Effector memory CD8-positive, alpha-beta T cell (primary cell): Measurements from ENCODE around the gene ZNF783.

Experiments
- ATAC-seq: fragments of 150-1000 bp; cut with Tn5 transposase; replicated peaks from 2 replicates; pipeline ENCODE4 v1.10.0; 2021; ENCODE audit warnings: mild to moderate bottlenecking, moderate library complexity
- DNase-seq, 3 experiments: peaks; one replicate each; pipeline ENCODE4 v3.0.0; 2021
- H3K27ac Mint-ChIP-seq, 2 donors: one replicate each; pipeline ENCODE4 v1.8.0; 2022; ENCODE audit warnings: mild to moderate bottlenecking in 2 of 2, mixed read lengths in 2 of 2, moderate library complexity in 2 of 2
- H3K27me3 Mint-ChIP-seq, 2 donors: one replicate each; pipeline ENCODE4 v1.8.0; 2022; ENCODE audit warnings: mixed read lengths in 2 of 2
- H3K36me3 Mint-ChIP-seq: one replicate; pipeline ENCODE4 v1.8.0; 2022; ENCODE audit warnings: mild to moderate bottlenecking, moderate library complexity, mixed read lengths; ENCODE audit not compliant: insufficient read depth
- H3K4me1 Mint-ChIP-seq, 2 donors: one replicate each; pipeline ENCODE4 v1.8.0; 2022; ENCODE audit warnings: low read depth in 2 of 2, mixed read lengths in 2 of 2
- H3K4me3 Mint-ChIP-seq, 2 donors: one replicate each; pipeline ENCODE4 v1.8.0; 2022; ENCODE audit warnings: mild to moderate bottlenecking in 2 of 2, mixed read lengths in 2 of 2, moderate library complexity in 2 of 2
- H3K9me3 Mint-ChIP-seq, 2 donors: one replicate each; pipeline ENCODE4 v1.8.0; 2022; ENCODE audit warnings: mixed read lengths in 2 of 2

ZNF783 gene

GRCh38 chr7:149279111-149279743 is 17.2 kb downstream of the ZNF783 start:
- ATAC-seq (no peak), DNase-seq (no peak)
- Mint-ChIP-seq H3K36me3 (peaks cover 43% of the 10 kb centered on the region), H3K4me3 (no peak overlapping the region), H3K27me3 (no peaks in the 10 kb centered on the region), H3K9me3 (no peaks in the 10 kb centered on the region), H3K4me1 (peaks cover 2 to 6% of the 10 kb centered on the region in 2 donors), H3K27ac (no peak overlapping the region)

GRCh38 chr7:149280151-149280550 is 18.2 kb downstream of the ZNF783 start:
- H3K9me3 Mint-ChIP-seq: no peaks in the 10 kb centered on the region
- peaks cover 11 to 15% of the 10 kb centered on the region in 2 donors for H3K4me1 Mint-ChIP-seq
- no peak overlapping the region for H3K4me3 Mint-ChIP-seq
- H3K27ac Mint-ChIP-seq: no peak overlapping the region
- ATAC-seq (no peak), DNase-seq (no peak)
- H3K36me3 Mint-ChIP-seq: peaks cover 42% of the 10 kb centered on the region
- H3K27me3 Mint-ChIP-seq: no peaks in the 10 kb centered on the region

DNA sequence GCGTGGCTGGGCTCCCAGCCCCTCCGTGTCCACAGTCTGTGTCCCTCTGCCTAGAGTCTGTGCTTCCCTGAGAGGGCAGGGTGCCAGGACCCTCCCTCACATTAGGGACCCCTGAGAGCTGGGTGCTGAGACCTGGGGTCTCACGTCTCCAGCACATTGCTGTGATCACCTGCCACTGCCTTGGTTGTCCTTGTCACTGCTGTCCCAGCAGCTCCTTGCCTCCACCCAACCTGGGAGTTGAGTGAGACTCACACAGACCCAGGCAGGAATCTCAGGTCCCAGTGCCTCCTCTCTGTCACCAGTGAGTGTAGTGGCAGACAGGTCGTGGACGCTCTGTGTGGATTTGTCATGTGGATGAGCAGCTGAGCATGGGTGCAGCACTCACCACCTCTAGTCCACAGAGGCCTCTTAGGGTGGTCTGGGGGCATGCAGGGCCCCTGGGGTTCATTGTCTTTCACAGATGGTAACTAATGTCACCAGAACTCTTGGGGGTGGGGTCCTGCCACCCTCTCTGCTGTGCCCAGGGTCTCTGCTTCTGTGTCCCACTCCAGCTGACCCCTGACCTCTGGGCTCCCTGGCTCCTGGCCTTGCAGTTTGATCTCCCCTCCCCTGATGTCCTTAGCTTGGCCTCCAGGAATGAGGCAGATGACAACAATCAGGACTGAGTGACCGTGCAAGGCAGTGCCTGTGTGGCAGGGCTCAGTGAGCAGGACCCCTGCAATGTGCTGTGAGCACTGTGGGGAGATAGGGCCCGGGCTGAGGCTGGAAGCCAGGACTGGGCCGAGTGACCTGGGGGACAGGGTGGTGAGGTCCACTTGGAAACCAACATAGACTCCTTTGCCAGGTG is 18.9 kb downstream of the ZNF783 start:
- Mint-ChIP-seq H3K9me3 (no peaks in the 10 kb centered on the region), H3K4me1 (peaks cover 16 to 20% of the 10 kb centered on the region in 2 donors), H3K27me3 (no peaks in the 10 kb centered on the region), H3K4me3 (no peak overlapping the region), H3K27ac (peak overlapping the region in 1 of 2 donors; percentile 41), H3K36me3 (peaks cover 45% of the 10 kb centered on the region)
- no peak for DNase-seq
- ATAC-seq: no peak

DNA sequence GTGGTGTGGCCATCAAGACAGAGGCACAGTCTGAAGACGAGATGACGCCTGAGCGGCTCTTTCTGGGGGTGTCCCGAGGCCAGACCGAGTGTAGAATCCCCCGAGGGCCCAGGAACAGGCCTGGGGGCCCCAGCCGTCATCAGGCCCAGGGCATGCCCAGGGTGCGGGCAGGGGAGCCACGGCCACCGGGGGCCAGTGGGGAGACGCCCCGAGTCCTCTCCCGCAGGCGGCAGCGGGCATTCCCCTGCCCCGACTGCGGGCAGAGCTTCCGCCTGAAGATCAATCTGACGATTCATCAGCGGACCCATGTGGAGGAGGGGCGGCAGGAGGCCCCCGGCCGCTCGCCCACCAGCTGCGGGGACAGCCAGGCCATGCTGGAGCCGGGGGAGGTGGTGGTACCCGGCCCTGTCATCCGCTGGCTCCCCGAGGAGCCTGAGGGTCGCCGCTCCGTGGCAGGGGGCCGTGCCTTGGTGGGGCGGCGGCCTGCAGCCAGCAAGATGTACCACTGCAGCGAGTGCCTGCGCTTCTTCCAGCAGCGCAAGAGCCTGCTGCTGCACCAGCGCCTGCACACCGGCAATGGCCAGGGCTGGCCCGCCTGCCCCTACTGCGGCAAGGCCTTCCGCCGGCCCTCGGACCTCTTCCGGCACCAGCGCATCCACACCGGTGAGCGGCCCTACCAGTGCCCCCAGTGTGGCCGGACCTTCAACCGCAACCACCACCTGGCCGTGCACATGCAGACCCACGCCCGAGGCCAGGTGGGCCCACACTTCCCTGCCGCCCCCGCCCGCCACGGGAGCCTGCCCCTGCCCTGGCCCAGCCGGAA is 19.7 kb downstream of the ZNF783 start:
- Mint-ChIP-seq H3K4me1 (peaks cover 21 to 26% of the 10 kb centered on the region in 2 donors), H3K36me3 (peaks cover 40% of the 10 kb centered on the region), H3K9me3 (no peaks in the 10 kb centered on the region), H3K27ac (peak overlapping the region in 1 of 2 donors; percentile 41), H3K4me3 (no peak overlapping the region), H3K27me3 (no peaks in the 10 kb centered on the region)
- DNase-seq: no peak
- ATAC-seq: no peak

DNA sequence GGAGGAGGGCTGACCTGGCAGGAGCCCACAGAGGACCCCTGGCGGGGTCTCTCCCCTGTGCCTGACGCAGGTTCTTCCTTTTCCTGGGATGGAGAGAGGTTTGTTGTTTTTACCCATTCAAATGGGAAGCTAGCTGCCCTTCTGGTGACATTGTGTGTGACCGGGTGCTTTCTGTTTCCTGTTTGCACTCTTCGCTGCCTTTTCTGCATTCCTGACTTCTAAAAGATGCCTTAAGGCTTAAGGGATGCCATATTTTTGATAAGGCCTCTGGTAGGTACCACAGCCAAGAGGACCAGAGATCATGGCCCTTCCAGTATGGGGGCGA is 20.3 kb downstream of the ZNF783 start:
- Mint-ChIP-seq H3K9me3 (no peaks in the 10 kb centered on the region), H3K27me3 (no peaks in the 10 kb centered on the region), H3K4me1 (peaks cover 26 to 32% of the 10 kb centered on the region in 2 donors), H3K4me3 (no peak overlapping the region), H3K36me3 (peaks cover 35% of the 10 kb centered on the region), H3K27ac (no peak overlapping the region)
- ATAC-seq: no peak
- DNase-seq: no peak

- ATAC-seq: no peak
- no peaks in the 10 kb centered on the region for H3K27me3 Mint-ChIP-seq
- DNase-seq: no peak
- H3K4me1 Mint-ChIP-seq: peaks cover 35 to 37% of the 10 kb centered on the region in 2 donors
- no peaks in the 10 kb centered on the region for H3K9me3 Mint-ChIP-seq
- peaks cover 33% of the 10 kb centered on the region for H3K36me3 Mint-ChIP-seq
- H3K27ac Mint-ChIP-seq: peak overlapping the region; percentile 38 to 52
- H3K4me3 Mint-ChIP-seq: no peak overlapping the region
These were observed 21.3 kb downstream of the ZNF783 start for GRCh38 chr7:149283321-149283720.

DNA sequence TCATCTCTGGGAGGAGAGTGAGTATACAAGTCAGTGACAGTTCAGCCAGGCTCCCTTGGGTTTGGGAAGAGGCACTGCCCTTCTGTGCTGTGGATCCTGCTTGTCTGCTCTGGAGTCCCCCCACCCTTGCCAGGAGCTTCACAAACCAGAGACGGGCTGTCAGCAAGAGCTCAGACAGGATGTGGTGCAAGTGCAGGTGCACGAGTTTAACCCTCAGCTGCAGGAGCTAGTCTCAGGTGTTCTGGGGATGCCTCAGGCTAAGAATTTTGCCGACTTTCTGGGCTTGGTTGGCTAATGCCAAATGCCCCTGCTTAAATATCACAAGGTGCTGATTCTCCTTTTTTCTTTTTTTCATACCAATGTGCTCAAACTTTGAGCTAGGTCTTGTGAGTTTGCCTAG is 22.3 kb downstream of the ZNF783 start:
- Mint-ChIP-seq H3K4me3 (peak overlapping the region; percentile 74 to 93), H3K4me1 (peaks cover 35 to 37% of the 10 kb centered on the region in 2 donors), H3K36me3 (peaks cover 28% of the 10 kb centered on the region), H3K9me3 (no peaks in the 10 kb centered on the region), H3K27me3 (no peaks in the 10 kb centered on the region), H3K27ac (peak overlapping the region; percentile 82)
- DNase-seq: peak; percentile 26 to 35 (median 30)
- ATAC-seq: peak; percentile 43

DNA sequence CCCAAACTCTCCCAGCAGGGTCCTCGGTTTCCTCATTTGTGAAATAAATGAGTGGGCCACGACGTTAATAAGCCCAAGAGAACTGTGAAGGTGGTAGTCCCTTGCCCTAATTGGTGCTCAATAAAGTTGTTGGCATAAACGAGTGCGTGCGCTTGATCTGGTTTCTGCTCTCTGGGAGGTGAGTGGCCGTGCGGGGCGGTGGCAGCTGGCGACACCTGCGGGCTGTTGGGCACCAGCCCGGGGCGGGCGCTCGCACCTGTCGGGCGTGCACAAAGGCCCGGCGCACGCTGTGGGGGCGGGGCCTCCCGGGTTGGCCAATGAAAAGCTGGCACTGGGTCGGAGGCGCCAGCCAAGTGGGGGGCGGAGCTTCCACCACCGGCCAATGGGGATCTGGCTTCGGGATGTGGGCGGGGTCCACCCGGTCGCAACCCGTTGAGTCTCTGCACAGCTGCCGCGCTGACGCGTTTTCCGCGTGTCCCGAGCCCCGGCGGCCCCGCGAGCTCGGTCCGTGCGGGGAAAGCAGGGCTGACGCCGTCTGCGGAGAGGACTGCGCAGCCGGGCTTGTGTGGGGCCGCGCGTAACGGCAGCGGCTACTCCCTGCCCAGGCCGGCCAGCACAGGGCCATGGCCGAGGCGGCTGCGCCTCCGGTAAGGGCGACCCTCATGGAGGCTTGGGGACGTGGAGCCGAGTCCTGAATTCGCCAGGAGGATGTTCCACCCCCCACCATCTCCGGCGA is 23.0 kb downstream of the ZNF783 start:
- peak; percentile 97 to 98 (median 97) for DNase-seq
- Mint-ChIP-seq H3K4me3 (peak overlapping the region; percentile 74 to 93), H3K9me3 (no peaks in the 10 kb centered on the region), H3K4me1 (peaks cover 35 to 37% of the 10 kb centered on the region in 2 donors), H3K27me3 (no peaks in the 10 kb centered on the region), H3K27ac (peak overlapping the region; percentile 82), H3K36me3 (peaks cover 28% of the 10 kb centered on the region)
- ATAC-seq: peak; percentile 94

- H3K4me1 Mint-ChIP-seq: peaks cover 36 to 38% of the 10 kb centered on the region in 2 donors
- H3K9me3 Mint-ChIP-seq: no peaks in the 10 kb centered on the region
- peak overlapping the region; percentile 82 for H3K27ac Mint-ChIP-seq
- H3K4me3 Mint-ChIP-seq: peak overlapping the region; percentile 74 to 93
- no peaks in the 10 kb centered on the region for H3K27me3 Mint-ChIP-seq
- DNase-seq (no peak), ATAC-seq (no peak)
- peaks cover 24% of the 10 kb centered on the region for H3K36me3 Mint-ChIP-seq
These were observed 23.6 kb downstream of the ZNF783 start for GRCh38 chr7:149285603-149286002.

GRCh38 chr7:149286811-149287400 is 24.9 kb downstream of the ZNF783 start:
- peak overlapping the region; percentile 59 to 82 for H3K27ac Mint-ChIP-seq
- H3K36me3 Mint-ChIP-seq: peaks cover 20% of the 10 kb centered on the region
- peak overlapping the region; percentile 37 to 67 for H3K4me3 Mint-ChIP-seq
- no peaks in the 10 kb centered on the region for H3K27me3 Mint-ChIP-seq
- H3K4me1 Mint-ChIP-seq: peaks cover 40 to 43% of the 10 kb centered on the region in 2 donors
- no peak for DNase-seq
- ATAC-seq: no peak
- H3K9me3 Mint-ChIP-seq: no peaks in the 10 kb centered on the region

- H3K4me3 Mint-ChIP-seq: peak overlapping the region in 1 of 2 donors; percentile 5
- no peaks in the 10 kb centered on the region for H3K27me3 Mint-ChIP-seq
- no peaks in the 10 kb centered on the region for H3K9me3 Mint-ChIP-seq
- ATAC-seq (no peak), DNase-seq (no peak)
- H3K27ac Mint-ChIP-seq: peak overlapping the region in 1 of 2 donors; percentile 59
- peaks cover 40 to 43% of the 10 kb centered on the region in 2 donors for H3K4me1 Mint-ChIP-seq
- peaks cover 20% of the 10 kb centered on the region for H3K36me3 Mint-ChIP-seq
These were observed 25.6 kb downstream of the ZNF783 start for GRCh38 chr7:149287622-149288021.

GRCh38 chr7:149289262-149289661 is 27.3 kb downstream of the ZNF783 start:
- Mint-ChIP-seq H3K36me3 (peaks cover 17% of the 10 kb centered on the region), H3K9me3 (no peaks in the 10 kb centered on the region), H3K27ac (no peak overlapping the region), H3K4me1 (peaks cover 38 to 39% of the 10 kb centered on the region in 2 donors), H3K27me3 (no peaks in the 10 kb centered on the region), H3K4me3 (no peak overlapping the region)
- DNase-seq (no peak), ATAC-seq (no peak)
